NT2/D1 (cell line): ENCODE results near the gene LPP.

ENCODE experiments used
- DNase-seq: peaks from one replicate; pipeline ENCODE4 v3.0.0-alpha.2; 2011; ENCODE audit warnings: low read depth, low spot score
- H3K27me3 ChIP-seq: 2 replicates; pipeline ENCODE4 v1.6.0; 2011; ENCODE audit warnings: mild to moderate bottlenecking; ENCODE audit not compliant: insufficient read length, insufficient read depth
- H3K36me3 ChIP-seq: 2 replicates; pipeline ENCODE4 v1.6.1; 2011; ENCODE audit warnings: mild to moderate bottlenecking, low read length, mixed read lengths; ENCODE audit not compliant: insufficient read depth, insufficient read length
- H3K4me1 ChIP-seq: 2 replicates; pipeline ENCODE4 v1.5.1; 2011; ENCODE audit not compliant: insufficient read depth, insufficient read length
- H3K4me3 ChIP-seq: 2 replicates; pipeline ENCODE4 v1.5.1; 2011; ENCODE audit warnings: low read depth; ENCODE audit not compliant: insufficient read length
- H3K9ac ChIP-seq: 2 replicates; pipeline ENCODE4 v1.6.0; 2011; ENCODE audit warnings: low read depth; ENCODE audit not compliant: insufficient read length
- H3K9me3 ChIP-seq: 2 replicates; pipeline ENCODE4 v1.5.1; 2011; ENCODE audit warnings: mild to moderate bottlenecking, low read length; ENCODE audit not compliant: insufficient read depth
- SUZ12 ChIP-seq: IDR thresholded peaks from 2 replicates; pipeline ENCODE4 v1.6.1; 2011; ENCODE audit not compliant: insufficient read length, insufficient read depth; ENCODE audit errors: extremely low read depth
- YY1 ChIP-seq: IDR thresholded peaks from 2 replicates; pipeline ENCODE4 v1.6.1; 2011; ENCODE audit not compliant: insufficient read length, insufficient read depth
- ZNF274 ChIP-seq: IDR thresholded peaks from 2 replicates; pipeline ENCODE4 v1.6.1; 2011; ENCODE audit warnings: mild to moderate bottlenecking, low read depth, low read length

LPP gene

GRCh38 chr3:188842639-188843038 lies 688.7 kb downstream of the LPP start:
- H3K4me3 ChIP-seq: no peak overlapping the region
- DNase-seq: no peak
- no peaks in the 10 kb centered on the region for H3K36me3 ChIP-seq
- no peaks in the 10 kb centered on the region for H3K27me3 ChIP-seq
- no peaks in the 10 kb centered on the region for H3K4me1 ChIP-seq
- H3K9ac ChIP-seq: no peak overlapping the region
- TF ChIP-seq SUZ12 (no peak), YY1 (no peak), ZNF274 (no peak)
- H3K9me3 ChIP-seq: no peaks in the 10 kb centered on the region

GRCh38 chr3:188844096-188844495 lies 690.1 kb downstream of the LPP start:
- no peak for DNase-seq
- Histone ChIP-seq H3K4me3 (no peak overlapping the region), H3K9me3 (no peaks in the 10 kb centered on the region), H3K27me3 (no peaks in the 10 kb centered on the region), H3K36me3 (no peaks in the 10 kb centered on the region), H3K4me1 (no peaks in the 10 kb centered on the region), H3K9ac (no peak overlapping the region)
- no peak for TF ChIP-seq YY1
- no peak for TF ChIP-seq SUZ12
- TF ChIP-seq ZNF274: no peak

- no peaks in the 10 kb centered on the region for H3K9me3 ChIP-seq
- no peaks in the 10 kb centered on the region for H3K36me3 ChIP-seq
- H3K9ac ChIP-seq: no peak overlapping the region
- no peak overlapping the region for H3K4me3 ChIP-seq
- no peak for DNase-seq
- no peaks in the 10 kb centered on the region for H3K27me3 ChIP-seq
- no peaks in the 10 kb centered on the region for H3K4me1 ChIP-seq
- no peak for TF ChIP-seq ZNF274
- no peak for TF ChIP-seq YY1
- TF ChIP-seq SUZ12: no peak
Measured at GRCh38 chr3:188845514-188845913, 691.6 kb downstream of the LPP start.

- Histone ChIP-seq H3K27me3 (no peaks in the 10 kb centered on the region), H3K9me3 (no peaks in the 10 kb centered on the region), H3K4me3 (no peak overlapping the region), H3K36me3 (no peaks in the 10 kb centered on the region), H3K4me1 (no peaks in the 10 kb centered on the region), H3K9ac (no peak overlapping the region)
- no peak for DNase-seq
- TF ChIP-seq YY1: no peak
- no peak for TF ChIP-seq ZNF274
- no peak for TF ChIP-seq SUZ12
Measured at GRCh38 chr3:188848947-188849346, 695.0 kb downstream of the LPP start.

- H3K9ac ChIP-seq: no peak overlapping the region
- H3K4me1 ChIP-seq: no peaks in the 10 kb centered on the region
- H3K36me3 ChIP-seq: no peaks in the 10 kb centered on the region
- TF ChIP-seq SUZ12 (no peak), ZNF274 (no peak), YY1 (no peak)
- H3K27me3 ChIP-seq: no peaks in the 10 kb centered on the region
- H3K9me3 ChIP-seq: no peaks in the 10 kb centered on the region
- no peak overlapping the region for H3K4me3 ChIP-seq
- no peak for DNase-seq
Measured at GRCh38 chr3:188853856-188854771, 700.2 kb downstream of the LPP start.

GRCh38 chr3:188854772-188855149 lies 700.8 kb downstream of the LPP start:
- Histone ChIP-seq H3K9ac (no peak overlapping the region), H3K4me1 (no peaks in the 10 kb centered on the region), H3K36me3 (no peaks in the 10 kb centered on the region), H3K27me3 (no peaks in the 10 kb centered on the region), H3K9me3 (no peaks in the 10 kb centered on the region), H3K4me3 (no peak overlapping the region)
- no peak for TF ChIP-seq YY1
- TF ChIP-seq SUZ12: no peak
- TF ChIP-seq ZNF274: no peak
- DNase-seq: no peak

GRCh38 chr3:188855675-188856074 lies 701.7 kb downstream of the LPP start:
- TF ChIP-seq ZNF274 (no peak), SUZ12 (no peak), YY1 (no peak)
- Histone ChIP-seq H3K9me3 (no peaks in the 10 kb centered on the region), H3K9ac (no peak overlapping the region), H3K4me3 (no peak overlapping the region), H3K36me3 (no peaks in the 10 kb centered on the region), H3K4me1 (no peaks in the 10 kb centered on the region), H3K27me3 (no peaks in the 10 kb centered on the region)
- no peak for DNase-seq
